ENCODE results near the gene ZBED5.

The ZBED5 gene

GRCh38 chr11:10898763-10899025 lies 40.8 kb upstream of the ZBED5 start:
- H3K4me3 ChIP-seq (ENCODE audit: low read depth, low read length) = no peak overlapping the region
- no peak for TF ChIP-seq CTCF (IDR thresholded peaks at IDR 0.05; ENCODE audit: low read depth, low read length)
- TF ChIP-seq, protein P1, sequence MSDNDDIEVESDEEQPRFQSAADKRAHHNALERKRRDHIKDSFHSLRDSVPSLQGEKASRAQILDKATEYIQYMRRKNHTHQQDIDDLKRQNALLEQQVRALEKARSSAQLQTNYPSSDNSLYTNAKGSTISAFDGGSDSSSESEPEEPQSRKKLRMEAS (IDR thresholded peaks at IDR 0.05; ENCODE audit: low read depth, low read length) = no peak
- no peak for TF ChIP-seq POLR2A (IDR thresholded peaks at IDR 0.05; ENCODE audit: extremely low read depth, insufficient read length)
- TF ChIP-seq MYC (IDR thresholded peaks at IDR 0.05; ENCODE audit: low read depth, low read length) = no peak
- DNase-seq (ENCODE audit: low read depth) = no peak

GRCh38 chr11:10898003-10898762 lies 40.3 kb upstream of the ZBED5 start:
- no peak overlapping the region for H3K4me3 ChIP-seq (ENCODE audit: low read depth, low read length)
- no peak for DNase-seq (ENCODE audit: low read depth)
- TF ChIP-seq, protein P1 (IDR thresholded peaks at IDR 0.05; ENCODE audit: low read depth, low read length) = no peak
- TF ChIP-seq MYC (IDR thresholded peaks at IDR 0.05; ENCODE audit: low read depth, low read length) = no peak
- TF ChIP-seq CTCF (IDR thresholded peaks at IDR 0.05; ENCODE audit: low read depth, low read length) = no peak
- no peak for TF ChIP-seq POLR2A (IDR thresholded peaks at IDR 0.05; ENCODE audit: extremely low read depth, insufficient read length)

DNA sequence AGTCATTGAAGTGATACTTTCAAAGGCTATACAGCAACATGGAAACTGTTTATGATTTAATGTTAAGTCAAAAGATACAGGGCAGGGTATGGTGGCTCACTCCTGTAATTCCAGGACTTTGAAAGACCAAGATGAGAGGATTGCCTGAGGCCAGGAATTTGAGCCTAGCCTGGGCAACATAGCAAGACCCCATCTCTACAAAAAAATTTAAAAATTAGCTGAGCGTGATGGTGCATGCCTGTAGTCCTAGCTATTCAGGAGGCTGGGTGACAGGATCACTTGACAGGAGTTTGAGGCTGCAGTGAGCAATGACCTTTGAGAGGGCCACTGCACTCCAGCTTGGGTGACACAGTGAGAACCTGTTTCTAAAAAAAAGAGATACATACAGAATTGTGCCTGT lies 39.3 kb upstream of the ZBED5 start:
- no peak for DNase-seq (ENCODE audit: low read depth)
- H3K4me3 ChIP-seq (ENCODE audit: low read depth, low read length) = no peak overlapping the region
- TF ChIP-seq POLR2A (IDR thresholded peaks at IDR 0.05; ENCODE audit: extremely low read depth, insufficient read length) (no peak), MYC (IDR thresholded peaks at IDR 0.05; ENCODE audit: low read depth, low read length) (no peak), CTCF (IDR thresholded peaks at IDR 0.05; ENCODE audit: low read depth, low read length) (no peak)
- TF ChIP-seq, protein P1 (IDR thresholded peaks at IDR 0.05; ENCODE audit: low read depth, low read length) = no peak

DNA sequence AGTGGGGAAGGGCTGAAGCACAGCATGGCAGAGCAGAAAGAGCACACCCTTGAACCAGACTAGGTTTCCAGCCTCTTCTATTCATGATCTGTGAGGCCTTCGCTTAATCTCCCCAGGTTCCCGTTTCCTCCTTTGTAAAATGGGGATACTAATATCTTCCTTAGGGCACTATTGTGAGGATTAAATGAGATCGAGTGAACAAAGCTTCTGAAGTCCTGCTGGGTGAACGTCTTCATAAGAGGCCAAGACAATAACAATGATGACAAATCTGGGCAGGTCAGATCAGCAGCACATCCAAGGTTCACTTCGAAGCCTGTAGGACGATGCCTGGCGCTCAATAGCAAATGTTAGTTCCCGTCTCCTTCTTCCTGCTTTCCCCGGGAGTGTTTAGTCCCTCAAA lies 38.6 kb upstream of the ZBED5 start:
- DNase-seq (ENCODE audit: low read depth) = no peak
- TF ChIP-seq CTCF (IDR thresholded peaks at IDR 0.05; ENCODE audit: low read depth, low read length) (no peak), POLR2A (IDR thresholded peaks at IDR 0.05; ENCODE audit: extremely low read depth, insufficient read length) (no peak), MYC (IDR thresholded peaks at IDR 0.05; ENCODE audit: low read depth, low read length) (no peak)
- TF ChIP-seq, protein P1 (IDR thresholded peaks at IDR 0.05; ENCODE audit: low read depth, low read length) = no peak

GRCh38 chr11:10895285-10895684 lies 37.4 kb upstream of the ZBED5 start:
- H3K4me3 ChIP-seq (ENCODE audit: low read depth, low read length) = no peak overlapping the region
- no peak for DNase-seq (ENCODE audit: low read depth)
- TF ChIP-seq, protein P1 (IDR thresholded peaks at IDR 0.05; ENCODE audit: low read depth, low read length) = no peak
- TF ChIP-seq CTCF (IDR thresholded peaks at IDR 0.05; ENCODE audit: low read depth, low read length) (no peak), POLR2A (IDR thresholded peaks at IDR 0.05; ENCODE audit: extremely low read depth, insufficient read length) (no peak), MYC (IDR thresholded peaks at IDR 0.05; ENCODE audit: low read depth, low read length) (no peak)

More for the DNA sequence above, 38.6 kb upstream of the ZBED5 start:
- H3K4me3 ChIP-seq (ENCODE audit: low read depth, low read length) = no peak overlapping the region

Data from NB4 (cell line).